HepG2 (cell line): Measurements from ENCODE around the gene TCN2.

Source experiments
- GABPA ChIP-seq, 2 experiments: IDR thresholded peaks; 2 replicates each; pipeline ENCODE4 v1.6.1; 2011 to 2016; ENCODE audit warnings: low read depth in 2 of 2, low read length in 1 of 2, missing biosample characterization in 1 of 2, missing genetic modification characterization in 1 of 2
- HES4 ChIP-seq: sonication (generic); formaldehyde crosslinking; IDR thresholded peaks from 2 replicates; pipeline ENCODE4 v1.9.0; 2021; ENCODE audit warnings: mild to moderate bottlenecking, missing genetic modification reagents, borderline replicate concordance
- HOXA5 ChIP-seq: sonication (generic); formaldehyde crosslinking; IDR thresholded peaks from 2 replicates; pipeline ENCODE4 v1.4.0; 2020; ENCODE audit warnings: missing genetic modification reagents
- RFXANK ChIP-seq: IDR thresholded peaks from 2 replicates; pipeline ENCODE4 v1.6.1; 2016
- ZNF275 ChIP-seq: sonication (generic); formaldehyde crosslinking; IDR thresholded peaks from 2 replicates; pipeline ENCODE4 v1.8.0; 2022; ENCODE audit warnings: missing genetic modification reagents, mild to moderate bottlenecking, inconsistent platforms, borderline replicate concordance
- ZNF7 ChIP-seq: IDR thresholded peaks from 2 replicates; pipeline ENCODE4 v1.6.1; 2016; ENCODE audit warnings: missing biosample characterization, missing genetic modification reagents

DNA sequence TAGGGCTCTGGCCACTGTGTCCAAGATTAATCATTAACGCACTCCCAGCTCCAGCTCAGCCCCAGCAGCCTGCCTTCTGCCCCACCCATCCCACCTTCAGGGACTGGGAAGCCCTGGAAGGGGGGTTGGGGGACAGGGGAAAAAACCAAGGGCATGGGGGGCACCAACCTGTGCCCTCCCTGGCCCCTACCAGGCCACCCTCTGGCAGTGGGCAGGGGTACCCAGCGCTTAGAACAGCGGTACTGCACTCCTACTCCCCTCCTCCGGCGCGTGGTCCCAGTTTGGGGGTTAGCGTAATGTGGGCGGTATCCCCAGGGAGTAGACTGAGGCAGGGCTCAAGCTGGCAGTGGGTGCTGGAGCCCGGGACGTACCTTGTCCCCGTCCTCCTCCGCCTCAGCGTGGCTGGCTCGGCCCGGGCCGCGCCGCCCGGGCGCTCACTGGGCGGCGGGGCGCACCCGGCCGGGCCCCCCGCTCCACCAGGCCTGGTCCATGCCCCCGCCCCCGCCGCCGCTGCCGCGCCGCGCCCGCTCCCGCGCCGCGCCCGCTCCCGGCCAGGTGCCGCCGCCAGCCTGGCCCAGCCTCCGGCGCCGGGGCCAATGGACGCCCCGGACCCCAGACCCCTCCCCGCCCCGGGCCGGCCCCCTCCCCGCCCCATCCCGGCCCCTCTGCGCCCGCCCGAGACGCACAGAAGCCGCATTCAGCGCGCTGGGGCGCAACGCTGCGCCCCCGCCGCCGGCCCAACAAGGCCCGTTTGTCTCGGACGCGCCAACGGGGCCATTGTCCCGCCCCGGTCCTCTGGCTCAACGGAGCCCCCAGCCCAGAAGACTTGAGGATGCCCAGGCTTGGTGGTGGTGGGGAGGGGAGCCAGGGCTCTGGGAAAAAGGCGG lies 32.6 kb upstream of the TCN2 start, which contains the start of gene GAL3ST1:
- TF ChIP-seq GABPA (IDR thresholded peaks at IDR 0.05; ENCODE audit: low read depth, low read length) (no peak), GABPA (CRISPR knock-in tag; IDR thresholded peaks at IDR 0.05; ENCODE audit: low read depth) (no peak), RFXANK (CRISPR knock-in tag) (no peak), HOXA5 (CRISPR knock-in tag) (no peak; the same call in 1 of the 2 replicates), ZNF275 (CRISPR knock-in tag) (no peak), ZNF7 (CRISPR knock-in tag) (no peak), HES4 (CRISPR knock-in tag) (no peak)
